Right ventricle myocardium superior (tissue), 1 donor: ENCODE data around the gene C2orf69. TPM values are rescaled to one million over a fixed set of nuclear protein-coding genes. Genes with fewer than 3 reads are reported as not detected.

Source experiments
- ATAC-seq: fragments of 200-7000 bp; cut with Tn5 transposase; one replicate; pipeline ENCODE4 v1.9.1; 2020; ENCODE audit warnings: mild to moderate bottlenecking; ENCODE audit not compliant: poor library complexity
- DNase-seq: peaks from one replicate; pipeline ENCODE4 v3.0.0-alpha.2; 2020
- intact Hi-C: fragments of 100-400 bp; cut with DNase I; formaldehyde crosslinking; loops from one replicate; pipeline ENCODE4 v1.11.2; 2022
- long read RNA-seq: library from polyadenylated mRNA; unstranded; transcript quantifications from one replicate; pipeline ENCODE4 v2.0.0, GENCODE V29; 2021
- total RNA-seq: library from RNA; stranded (reverse); fragmentation: NEBNext Ultra II Directional; extraction: Animal tissue kit (Norgen Biotek cat#: 25700); gene quantifications from one replicate; pipeline ENCODE4 v1.2.1, GENCODE V29; 2021
- donor health status: DM: no; HTN: yes; CAD: no; lungs with severe emphysema.

The C2orf69 gene, protein sequence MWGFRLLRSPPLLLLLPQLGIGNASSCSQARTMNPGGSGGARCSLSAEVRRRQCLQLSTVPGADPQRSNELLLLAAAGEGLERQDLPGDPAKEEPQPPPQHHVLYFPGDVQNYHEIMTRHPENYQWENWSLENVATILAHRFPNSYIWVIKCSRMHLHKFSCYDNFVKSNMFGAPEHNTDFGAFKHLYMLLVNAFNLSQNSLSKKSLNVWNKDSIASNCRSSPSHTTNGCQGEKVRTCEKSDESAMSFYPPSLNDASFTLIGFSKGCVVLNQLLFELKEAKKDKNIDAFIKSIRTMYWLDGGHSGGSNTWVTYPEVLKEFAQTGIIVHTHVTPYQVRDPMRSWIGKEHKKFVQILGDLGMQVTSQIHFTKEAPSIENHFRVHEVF
- total RNA-seq = 7.0 TPM
- long read RNA-seq, transcript C2orf69-201 (2 exons, 3,728 nt) = major isoform, 49 of 50 reads
- long read RNA-seq, partial matches to known transcripts = 0 of 50 reads
- long read RNA-seq, other reads (novel, unspliced or antisense) = 1 of 50 reads

DNA sequence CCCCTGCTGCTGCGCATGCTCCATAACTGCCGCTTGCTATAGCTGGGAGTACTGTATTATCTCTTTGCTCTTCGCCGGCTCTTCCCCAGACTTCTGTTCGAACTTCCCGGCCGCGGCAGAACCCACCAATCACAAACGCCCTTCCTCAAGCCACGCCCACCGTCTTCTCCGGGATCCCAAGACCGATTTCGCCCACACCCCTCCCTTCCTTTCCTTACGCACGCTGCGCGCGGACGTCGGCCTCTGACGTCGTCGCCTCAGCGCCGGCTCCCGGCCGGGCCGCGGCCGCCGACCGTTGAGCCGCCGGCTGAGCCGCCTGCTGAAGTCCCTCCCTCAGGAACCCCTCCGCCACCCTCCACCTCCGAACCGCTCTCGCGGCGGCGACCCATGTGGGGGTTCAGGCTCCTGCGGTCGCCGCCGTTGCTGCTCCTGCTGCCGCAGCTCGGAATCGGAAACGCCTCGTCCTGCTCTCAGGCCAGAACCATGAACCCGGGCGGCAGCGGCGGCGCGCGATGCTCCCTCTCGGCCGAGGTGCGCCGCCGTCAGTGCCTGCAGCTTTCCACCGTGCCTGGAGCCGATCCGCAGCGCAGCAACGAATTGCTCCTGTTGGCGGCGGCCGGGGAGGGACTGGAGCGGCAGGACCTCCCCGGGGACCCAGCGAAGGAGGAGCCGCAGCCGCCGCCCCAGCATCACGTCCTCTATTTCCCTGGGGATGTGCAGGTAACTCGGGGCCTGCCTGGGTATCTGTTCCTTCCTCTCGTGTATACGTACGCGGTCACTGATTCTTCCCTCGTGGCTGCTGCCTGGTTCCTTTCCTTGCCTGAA, at the start of gene C2orf69:
Gene C2orf69, plus strand, starts transcription at position 242 of the 825 bp plus-strand sequence. Its CDS starts 146 bp downstream, at position 388.
- ATAC-seq = peak; percentile 99
- peak; percentile 97 for DNase-seq
- intact Hi-C loops = no loop called here

- ATAC-seq (no peak), DNase-seq (no peak)
- intact Hi-C loops = loop anchor here (5.0 kb wide), 1 partner anchor 155 kb away; no protein-coding TSS in a partner anchor
Measured at GRCh38 chr2:199862788-199863187, 48.3 kb upstream of the C2orf69 start.

GRCh38 chr2:199865905-199866304, 45.2 kb upstream of the C2orf69 start:
- intact Hi-C loops = no loop called here
- ATAC-seq = no peak

DNA sequence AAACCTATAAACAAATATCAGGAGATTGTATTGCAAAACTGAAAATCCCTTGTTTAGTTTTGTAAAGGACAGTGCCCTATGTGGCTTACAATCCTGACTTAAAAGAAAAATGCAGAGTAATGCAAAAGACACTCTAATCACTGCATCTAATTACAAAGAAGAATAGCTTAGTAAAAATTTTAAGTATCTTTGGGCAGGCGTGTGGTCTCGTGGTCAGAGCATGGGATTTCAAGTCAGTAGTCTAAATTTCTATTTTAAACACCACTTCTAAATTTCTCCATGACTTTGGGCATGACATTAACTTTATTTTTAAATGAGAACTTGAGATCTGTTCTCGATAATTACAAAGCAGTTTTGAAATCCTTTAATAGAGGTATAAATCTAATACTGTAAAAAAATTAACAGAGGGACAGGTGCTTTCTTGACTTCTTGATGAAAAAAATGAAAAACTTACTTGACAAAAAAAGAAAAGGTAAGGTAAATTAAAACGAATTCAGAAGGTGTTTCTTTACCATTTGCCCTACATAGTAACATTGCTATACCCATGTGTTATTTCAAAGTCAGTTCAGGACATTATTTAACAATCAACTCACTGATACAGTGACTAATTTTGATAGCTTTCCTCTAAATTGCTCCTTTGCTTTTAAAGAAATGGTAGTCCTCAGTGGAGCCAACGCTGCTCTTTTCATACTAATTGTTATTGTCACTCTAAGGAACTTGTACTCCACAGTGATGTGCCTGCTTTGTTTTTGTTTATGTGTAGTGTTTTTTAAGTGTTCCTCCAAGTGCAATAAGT, 42.5 kb upstream of the C2orf69 start:
- ATAC-seq (no peak), DNase-seq (no peak)
- intact Hi-C loops = no loop called here

More at GRCh38 chr2:199865905-199866304, 45.2 kb upstream of the C2orf69 start:
- no peak for DNase-seq

GRCh38 chr2:199869227-199869541, 41.9 kb upstream of the C2orf69 start:
- intact Hi-C loops = no loop called here
- DNase-seq (no peak), ATAC-seq (no peak)

GRCh38 chr2:199869653-199870052, 41.4 kb upstream of the C2orf69 start:
- intact Hi-C loops = no loop called here
- DNase-seq (no peak), ATAC-seq (no peak)

DNA sequence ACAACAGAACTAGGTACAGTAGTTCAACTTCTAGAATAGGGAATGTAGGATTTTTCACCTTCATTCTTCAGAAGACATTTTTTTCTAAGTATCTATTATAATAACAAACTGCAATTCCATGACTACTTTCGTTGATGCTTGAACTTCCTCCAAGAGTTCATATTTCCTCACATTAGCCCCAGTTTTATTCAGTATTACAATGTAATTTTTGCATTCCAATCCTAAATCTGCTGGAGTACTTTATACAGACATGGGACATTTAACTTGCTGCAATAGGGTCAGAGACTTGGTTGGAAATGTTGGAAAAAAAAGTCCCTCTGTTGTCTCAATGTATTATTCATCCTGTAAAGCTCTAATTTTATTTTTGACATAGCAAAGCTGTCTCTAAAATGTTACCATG, 40.5 kb upstream of the C2orf69 start:
- intact Hi-C loops = no loop called here

GRCh38 chr2:199874209-199874608, 36.9 kb upstream of the C2orf69 start:
- intact Hi-C loops = no loop called here
- ATAC-seq (no peak), DNase-seq (no peak)

More for the DNA sequence above, 40.5 kb upstream of the C2orf69 start:
- DNase-seq (no peak), ATAC-seq (no peak)

DNA sequence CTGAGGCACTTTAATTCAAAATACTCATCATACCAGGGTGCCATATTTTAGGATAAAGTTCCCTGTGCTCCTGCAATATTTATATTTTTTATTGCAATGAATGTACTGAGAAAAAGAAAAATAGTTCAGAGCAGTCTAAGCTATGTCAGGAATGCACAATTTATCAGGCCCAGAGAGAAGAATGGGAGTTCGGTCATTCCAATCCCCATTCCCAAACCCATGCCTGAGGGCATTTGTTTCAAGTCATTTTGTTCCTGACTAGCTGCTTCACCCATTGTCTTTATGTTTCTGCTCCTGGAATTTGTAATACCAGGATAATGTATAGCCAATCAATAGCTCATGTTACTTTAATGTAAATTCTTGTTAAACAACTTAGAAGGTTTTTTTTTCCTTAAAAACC, 35.7 kb upstream of the C2orf69 start:
- ATAC-seq (no peak), DNase-seq (no peak)
- intact Hi-C loops = no loop called here

- ATAC-seq (no peak), DNase-seq (no peak)
- intact Hi-C loops = no loop called here
Measured at GRCh38 chr2:199882667-199883066, 28.4 kb upstream of the C2orf69 start.

GRCh38 chr2:199883474-199884212, 27.4 kb upstream of the C2orf69 start:
- DNase-seq = no peak
- intact Hi-C loops = no loop called here
- ATAC-seq = no peak

DNA sequence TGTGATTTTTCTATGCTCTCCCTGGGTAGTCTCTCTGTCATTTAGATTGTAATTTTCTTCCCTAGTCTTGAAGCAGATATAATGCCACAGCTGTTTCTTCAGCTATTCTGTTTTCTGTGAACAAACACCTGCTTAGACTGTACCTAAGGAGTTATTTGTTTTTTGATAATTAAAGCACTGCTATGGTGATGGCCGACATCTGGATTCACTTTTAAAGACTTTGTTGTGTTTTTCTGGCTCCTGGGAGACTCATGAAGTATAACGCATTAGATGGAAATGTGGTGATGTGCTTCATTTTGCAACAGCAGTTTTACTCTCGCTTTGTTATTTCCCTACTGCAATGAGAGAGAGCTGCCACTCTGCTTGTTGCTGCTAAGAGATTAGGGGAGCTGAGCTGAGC, 15.7 kb upstream of the C2orf69 start:
- intact Hi-C loops = no loop called here
- ATAC-seq (no peak), DNase-seq (no peak)

GRCh38 chr2:199896617-199897016, 14.5 kb upstream of the C2orf69 start:
- no peak for ATAC-seq
- DNase-seq = no peak
- intact Hi-C loops = no loop called here

- ATAC-seq (no peak), DNase-seq (no peak)
- intact Hi-C loops = no loop called here
Measured at GRCh38 chr2:199901942-199902341, 9.2 kb upstream of the C2orf69 start.

GRCh38 chr2:199902486-199903110, 8.5 kb upstream of the C2orf69 start:
- no peak for ATAC-seq

GRCh38 chr2:199903111-199903510, 8.0 kb upstream of the C2orf69 start:
- intact Hi-C loops = no loop called here
- no peak for DNase-seq
- no peak for ATAC-seq

More at GRCh38 chr2:199902486-199903110, 8.5 kb upstream of the C2orf69 start:
- DNase-seq = no peak
- intact Hi-C loops = no loop called here

DNA sequence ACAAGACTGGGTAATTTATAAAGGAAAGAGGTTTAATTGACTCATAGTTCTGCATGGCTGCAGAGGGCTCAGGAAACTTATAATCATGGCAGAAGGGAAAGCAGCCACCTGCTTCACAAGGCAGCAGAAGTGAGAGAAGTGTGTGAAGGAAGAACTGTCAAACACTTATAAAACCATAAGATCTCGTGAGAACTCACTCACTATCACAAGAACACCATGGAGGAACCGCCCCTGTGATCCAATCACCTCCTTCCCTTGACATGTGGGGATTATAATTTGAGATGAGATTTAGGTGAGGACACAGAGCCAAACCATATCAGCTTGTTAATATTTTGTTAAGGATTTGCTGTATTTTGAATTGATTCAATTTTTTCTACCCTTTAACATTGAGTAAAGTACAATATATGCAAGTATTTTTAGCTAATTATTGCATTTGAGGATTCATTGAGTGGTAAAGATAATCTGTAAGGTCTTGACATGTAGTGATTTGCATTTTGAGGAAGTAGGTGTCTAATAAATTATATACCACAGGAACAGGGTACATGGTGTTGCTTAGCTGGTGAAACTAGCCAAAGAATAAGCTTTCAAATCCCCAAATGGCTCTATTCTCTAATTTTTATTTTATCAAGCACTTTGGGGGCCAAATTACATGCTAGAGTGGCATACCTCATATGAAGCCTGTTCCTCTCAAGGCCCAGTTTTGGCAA, 3.9 kb upstream of the C2orf69 start:
- ATAC-seq (no peak), DNase-seq (no peak)
- intact Hi-C loops = no loop called here
